GM04503 (cell line): Measurements from ENCODE around the gene TEX35.
"Not testable (repeated sequence)": the region's sequence is repeated elsewhere in the genome, so short reads cannot be mapped to it uniquely, and the experiment has no call there.

Experiments used
- DNase-seq: peaks from one replicate; pipeline ENCODE4 v3.0.0-alpha.2; 2012; ENCODE audit warnings: low read depth

The TEX35 gene

GRCh38 chr1:178541829-178542553, 29.1 kb downstream of the TEX35 start:
- DNase-seq, result no peak

GRCh38 chr1:178542554-178543289, 29.8 kb downstream of the TEX35 start:
- DNase-seq, result peak; percentile 45

- no peak for DNase-seq
Observed at GRCh38 chr1:178543290-178543607, 30.3 kb downstream of the TEX35 start.

- no peak for DNase-seq
Observed at GRCh38 chr1:178544531-178544930, 31.6 kb downstream of the TEX35 start.

- DNase-seq, result no peak
Observed at GRCh38 chr1:178548108-178548507, 35.2 kb downstream of the TEX35 start.

- no peak for DNase-seq
Observed at GRCh38 chr1:178551307-178551706, 38.4 kb downstream of the TEX35 start.

GRCh38 chr1:178551940-178552339, 39.0 kb downstream of the TEX35 start:
- DNase-seq, result no peak

GRCh38 chr1:178552856-178553255, 39.9 kb downstream of the TEX35 start:
- DNase-seq, result no peak

- not testable (repeated sequence) for DNase-seq
Observed at GRCh38 chr1:178554351-178554750, 41.4 kb downstream of the TEX35 start.

- DNase-seq, result not testable (repeated sequence)
Observed at GRCh38 chr1:178555613-178556012, 42.7 kb downstream of the TEX35 start.

- not testable (repeated sequence) for DNase-seq
Observed at GRCh38 chr1:178558816-178559215, 45.9 kb downstream of the TEX35 start.

GRCh38 chr1:178560871-178561376, 48.0 kb downstream of the TEX35 start:
- no peak for DNase-seq

- DNase-seq, result no peak
Observed at GRCh38 chr1:178563099-178563820, 50.4 kb downstream of the TEX35 start.

- no peak for DNase-seq
Observed at GRCh38 chr1:178564086-178564782, 51.3 kb downstream of the TEX35 start.

- DNase-seq, result no peak
Observed at GRCh38 chr1:178564783-178565180, 51.9 kb downstream of the TEX35 start.

GRCh38 chr1:178565586-178565985, 52.7 kb downstream of the TEX35 start:
- DNase-seq, result no peak

- no peak for DNase-seq
Observed at GRCh38 chr1:178566187-178566586, 53.3 kb downstream of the TEX35 start.

- no peak for DNase-seq
Observed at GRCh38 chr1:178571807-178572206, 58.9 kb downstream of the TEX35 start.
